Superior temporal gyrus (tissue), 1 donor: ENCODE measurements around the gene CENPU.
"Not testable (repeated sequence)": the region's sequence is repeated elsewhere in the genome, so short reads cannot be mapped to it uniquely, and the experiment has no call there.

Experiments used
- DNase-seq: peaks from one replicate; pipeline ENCODE4 v3.0.0-alpha.2; 2016; ENCODE audit errors: extremely low spot score

CENPU gene, protein sequence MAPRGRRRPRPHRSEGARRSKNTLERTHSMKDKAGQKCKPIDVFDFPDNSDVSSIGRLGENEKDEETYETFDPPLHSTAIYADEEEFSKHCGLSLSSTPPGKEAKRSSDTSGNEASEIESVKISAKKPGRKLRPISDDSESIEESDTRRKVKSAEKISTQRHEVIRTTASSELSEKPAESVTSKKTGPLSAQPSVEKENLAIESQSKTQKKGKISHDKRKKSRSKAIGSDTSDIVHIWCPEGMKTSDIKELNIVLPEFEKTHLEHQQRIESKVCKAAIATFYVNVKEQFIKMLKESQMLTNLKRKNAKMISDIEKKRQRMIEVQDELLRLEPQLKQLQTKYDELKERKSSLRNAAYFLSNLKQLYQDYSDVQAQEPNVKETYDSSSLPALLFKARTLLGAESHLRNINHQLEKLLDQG

DNA sequence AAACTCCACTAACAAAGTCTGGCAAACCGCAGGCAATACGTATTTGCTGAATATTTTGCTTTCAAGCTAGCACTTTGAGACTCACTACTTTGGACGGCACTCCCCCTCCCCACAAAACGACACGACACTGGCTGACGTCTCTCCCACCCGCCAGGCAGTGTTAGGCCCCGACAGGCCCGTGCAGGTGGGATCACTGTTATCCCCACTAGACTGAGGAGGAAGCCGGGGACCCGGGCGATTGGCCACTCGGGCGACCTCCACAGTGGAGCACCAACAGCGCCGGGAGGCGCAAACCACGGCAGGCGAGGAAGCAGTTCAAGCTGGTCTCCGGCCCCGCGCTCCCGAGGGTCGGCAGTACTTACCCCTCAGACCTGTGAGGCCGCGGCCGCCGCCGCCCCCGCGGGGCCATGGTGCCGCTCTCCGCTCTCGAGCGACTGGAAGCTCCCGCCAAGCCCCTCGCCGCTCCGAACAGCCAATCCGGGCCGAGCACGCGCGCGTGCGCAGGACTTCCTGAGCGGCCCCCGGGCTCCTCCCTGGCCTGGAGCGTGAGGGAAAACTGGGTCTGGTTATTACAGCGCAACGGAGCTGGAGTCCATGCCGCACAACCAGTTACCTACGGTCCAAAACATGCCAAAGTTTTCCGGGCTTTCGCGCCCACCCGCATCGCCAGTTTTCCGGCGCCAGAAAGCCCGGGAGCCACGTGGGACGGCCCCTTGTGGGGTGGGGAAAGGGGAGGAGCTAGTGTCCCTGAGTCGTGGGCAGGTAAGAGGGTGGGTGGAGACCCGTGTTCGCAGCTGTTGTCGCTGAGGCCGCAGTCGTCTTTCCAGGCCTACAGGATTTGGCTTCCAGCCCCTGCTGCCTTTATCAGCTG lies at the start of gene CENPU:
Gene CENPU, minus strand, starts transcription at position 443 of the 871 bp plus-strand sequence. Its CDS starts 34 bp downstream, at position 409.
- DNase-seq = peak; percentile 99

DNA sequence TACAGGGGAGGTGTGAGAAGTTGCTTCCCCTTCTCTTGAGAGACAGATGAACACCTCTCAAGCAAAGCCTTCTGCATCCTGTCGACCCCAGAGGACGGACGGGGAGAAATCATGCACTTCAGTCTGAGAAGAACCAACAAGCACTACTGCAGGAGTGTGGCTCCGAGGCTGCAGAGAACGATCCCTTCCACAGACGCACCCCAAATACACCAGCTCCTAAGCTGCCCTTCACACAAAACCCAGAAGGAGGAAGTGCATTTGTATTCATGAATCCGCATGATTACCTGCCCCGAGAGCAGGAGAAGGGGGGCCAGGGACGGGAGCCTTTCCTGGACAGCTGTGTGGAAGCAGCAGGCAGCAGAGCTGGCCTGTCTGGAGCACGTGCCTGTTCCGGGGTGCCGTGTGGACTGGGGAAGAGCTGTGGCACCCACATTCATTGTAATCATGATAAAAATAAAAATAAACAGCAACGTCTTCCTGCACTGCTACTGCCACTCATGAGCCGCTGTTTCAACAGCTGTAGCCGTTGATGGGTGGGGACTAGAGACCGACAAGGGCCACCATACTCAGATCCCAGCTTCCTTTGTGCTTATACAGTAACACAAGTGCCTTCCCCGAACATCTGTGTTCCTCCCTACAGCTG lies 49.0 kb upstream of the CENPU start:
- no peak for DNase-seq

DNA sequence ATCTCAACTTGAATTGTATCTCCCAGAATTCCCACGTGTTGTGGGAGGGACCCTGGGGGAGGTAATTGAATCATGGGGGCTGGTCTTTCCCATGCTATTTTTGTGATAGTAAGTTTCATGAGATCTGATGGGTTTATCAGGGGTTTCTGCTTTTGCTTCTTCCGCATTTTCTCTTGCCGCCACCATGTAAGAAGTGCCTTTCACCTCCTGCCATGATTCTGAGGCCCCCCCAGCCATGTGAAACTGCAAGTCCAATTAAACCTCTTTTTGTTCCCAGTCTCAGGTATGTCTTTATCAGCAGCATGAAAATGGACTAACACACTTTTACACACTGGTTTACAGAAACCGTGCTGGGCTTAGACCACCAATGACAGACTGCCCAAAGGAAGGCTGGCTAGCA lies 45.3 kb upstream of the CENPU start:
- DNase-seq = not testable (repeated sequence)

DNA sequence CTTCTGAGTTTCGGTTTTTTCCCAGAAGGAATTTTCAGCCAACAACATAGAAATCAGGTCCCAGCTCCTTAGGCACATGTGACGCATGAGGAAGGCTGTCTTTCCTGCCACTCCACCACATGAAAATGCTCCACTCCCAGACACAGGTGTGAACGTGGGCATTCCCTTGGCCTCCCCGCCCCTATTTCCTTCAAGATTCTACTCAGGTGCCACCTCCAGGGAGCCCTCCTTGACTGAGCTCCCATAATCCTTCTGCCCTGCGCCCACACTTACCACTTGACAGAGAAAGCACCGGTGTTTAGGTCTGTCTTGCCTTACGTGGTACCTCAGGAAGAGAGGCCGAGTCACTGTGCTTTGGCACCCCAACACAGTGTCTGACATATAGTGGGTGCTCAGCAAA lies 44.4 kb upstream of the CENPU start:
- DNase-seq = no peak

DNA sequence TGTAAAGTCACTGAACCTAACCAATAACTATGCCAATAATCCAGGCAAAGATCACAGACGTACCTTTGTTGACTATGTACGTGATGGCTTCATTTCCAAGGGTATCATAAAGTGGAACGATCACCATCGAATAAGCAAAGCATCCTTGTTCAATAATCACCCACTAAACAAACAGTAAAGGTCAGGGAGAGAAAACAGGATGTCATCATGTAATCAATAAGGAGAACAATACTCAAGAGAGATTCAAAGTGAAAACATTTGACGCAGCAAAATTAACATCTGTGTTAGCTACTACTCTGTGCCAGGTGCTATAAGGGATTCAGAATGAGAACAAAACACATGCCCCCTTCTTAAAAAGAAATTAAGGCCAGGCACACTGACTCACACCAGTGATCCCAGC lies 42.9 kb upstream of the CENPU start:
- no peak for DNase-seq

DNA sequence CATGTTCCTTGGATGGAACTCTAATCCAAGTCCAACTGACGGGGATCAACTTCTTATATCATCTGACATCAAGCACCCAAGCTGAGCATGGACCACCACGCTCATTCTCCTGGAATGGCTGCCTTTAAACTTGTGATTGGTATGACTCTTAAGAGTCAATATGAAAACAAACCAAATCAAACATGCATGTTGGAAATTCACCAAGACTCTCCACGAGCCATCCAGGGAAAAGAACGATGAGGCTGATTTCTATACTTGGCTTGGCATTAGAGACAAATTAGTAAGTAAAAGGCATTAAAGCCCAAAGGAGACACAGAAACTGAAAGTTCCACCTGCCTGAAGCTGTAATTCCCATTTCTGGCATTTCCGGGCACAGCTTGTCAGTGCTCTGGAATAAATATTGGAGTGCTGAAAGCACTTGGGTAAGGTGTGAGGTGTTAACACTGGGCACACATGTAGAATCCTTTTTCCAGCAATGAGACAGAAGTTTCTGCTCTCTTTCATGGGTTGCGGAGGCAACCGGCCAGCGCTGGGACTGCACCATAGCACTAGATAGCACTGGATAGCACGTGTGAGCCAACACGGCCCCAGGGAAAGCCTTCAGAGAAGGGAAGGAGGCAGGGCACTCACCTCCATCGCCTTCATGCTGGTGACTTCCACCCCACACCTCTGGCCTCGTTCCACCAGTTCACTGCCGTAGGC lies 42.1 kb upstream of the CENPU start:
- DNase-seq = no peak

DNA sequence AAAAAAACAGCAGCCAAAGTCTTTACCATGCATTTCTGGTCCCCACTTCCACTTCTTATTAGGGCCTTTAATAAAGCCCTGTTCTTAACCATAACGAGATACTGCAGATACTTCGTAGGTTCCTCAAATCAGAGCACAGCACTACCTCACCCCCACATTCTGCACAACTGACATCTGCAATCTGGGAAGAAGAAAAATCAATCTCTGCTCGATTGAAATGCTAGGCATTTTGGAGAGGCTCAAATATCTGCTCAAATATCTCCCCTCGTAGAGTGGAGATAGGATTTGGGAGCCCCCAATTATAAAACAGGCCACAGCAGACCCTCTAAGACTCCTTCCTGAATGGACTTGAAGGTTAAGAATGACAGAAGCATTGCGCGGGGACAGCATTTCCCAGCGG lies 40.3 kb upstream of the CENPU start:
- DNase-seq = no peak

DNA sequence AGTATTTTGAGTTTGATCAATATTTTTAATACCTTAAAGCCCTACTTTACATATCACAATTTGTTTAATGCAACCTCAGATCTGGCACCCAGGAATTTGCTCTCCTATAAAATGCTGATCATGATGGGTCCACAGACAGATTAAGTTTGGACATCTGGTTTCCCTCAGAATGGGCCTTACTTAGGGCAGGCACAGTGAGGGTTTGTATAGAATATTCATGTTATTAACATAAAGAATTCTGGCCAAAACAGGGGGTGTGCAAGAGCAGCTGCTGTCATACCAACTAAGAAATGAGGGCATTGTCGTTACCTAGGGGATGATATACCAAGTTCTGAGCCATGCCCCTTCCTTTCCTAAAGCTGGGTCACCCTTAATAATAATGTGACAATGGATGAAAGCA lies 37.5 kb upstream of the CENPU start:
- no peak for DNase-seq

DNA sequence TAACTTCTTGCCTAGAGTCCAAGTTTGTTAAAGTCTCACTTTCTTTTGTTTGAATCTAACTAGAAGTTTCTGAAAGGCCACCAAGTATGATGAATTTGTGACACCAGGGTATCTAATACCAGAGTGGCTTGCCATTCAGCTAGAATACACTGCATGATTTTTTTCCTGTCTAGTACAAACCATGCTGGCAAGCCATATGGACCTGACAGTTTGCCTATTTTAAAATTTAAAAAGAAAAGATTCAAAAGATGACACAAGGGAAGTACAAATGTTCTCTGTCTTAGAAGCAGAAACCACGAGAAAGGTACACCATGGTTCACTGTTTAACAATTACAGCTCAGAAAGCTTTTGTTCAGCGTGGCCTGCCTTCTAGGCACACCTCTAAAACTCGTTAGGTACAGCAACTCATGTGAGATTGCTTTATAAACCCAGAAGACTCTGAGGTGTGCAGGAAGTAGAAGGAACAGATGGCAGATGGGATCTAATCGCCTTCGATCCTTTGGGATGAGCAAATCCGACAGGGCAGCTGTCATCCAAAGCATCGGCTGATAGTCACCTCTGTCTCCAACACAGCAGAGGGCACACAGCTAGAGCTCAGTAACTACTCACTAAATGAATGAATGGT lies 35.4 kb upstream of the CENPU start:
- DNase-seq = no peak

DNA sequence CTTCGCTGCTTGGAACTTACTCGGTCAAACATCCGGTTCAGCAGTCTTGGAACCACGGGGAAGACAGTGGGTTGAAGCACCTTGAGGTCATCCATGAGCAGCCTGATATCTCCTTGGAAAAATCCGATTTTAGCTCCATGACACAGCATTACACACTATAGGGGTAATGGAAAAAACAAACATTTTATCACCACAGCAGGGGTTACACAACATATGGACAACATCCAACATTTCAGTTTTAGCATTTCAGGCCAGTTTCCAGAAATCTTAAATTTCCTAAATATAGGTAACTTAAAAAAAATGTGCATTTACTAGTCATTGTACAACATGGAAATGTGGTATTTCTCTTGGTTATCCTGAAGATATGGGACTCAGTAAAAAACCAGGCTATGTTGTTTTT lies 34.4 kb upstream of the CENPU start:
- no peak for DNase-seq

DNA sequence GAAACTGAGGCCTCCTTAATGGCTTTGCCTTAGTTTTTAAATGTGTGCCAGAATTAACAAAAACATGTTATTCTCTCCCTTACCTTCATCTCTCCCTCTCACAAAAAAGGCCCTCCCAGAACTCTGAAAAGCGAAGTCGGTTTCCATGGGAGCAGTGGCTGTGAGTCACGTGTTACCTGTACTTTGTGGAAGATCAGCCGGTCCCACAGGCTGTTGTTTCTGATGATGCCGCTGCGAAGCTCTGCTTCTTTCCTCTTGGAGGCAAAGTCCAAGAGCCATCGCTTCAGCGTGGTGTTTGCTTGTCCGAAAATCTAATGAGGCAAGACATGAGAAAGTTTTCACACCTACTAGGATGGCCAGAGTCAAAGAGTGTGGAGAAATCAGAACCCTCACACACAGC lies 32.5 kb upstream of the CENPU start:
- DNase-seq = no peak

DNA sequence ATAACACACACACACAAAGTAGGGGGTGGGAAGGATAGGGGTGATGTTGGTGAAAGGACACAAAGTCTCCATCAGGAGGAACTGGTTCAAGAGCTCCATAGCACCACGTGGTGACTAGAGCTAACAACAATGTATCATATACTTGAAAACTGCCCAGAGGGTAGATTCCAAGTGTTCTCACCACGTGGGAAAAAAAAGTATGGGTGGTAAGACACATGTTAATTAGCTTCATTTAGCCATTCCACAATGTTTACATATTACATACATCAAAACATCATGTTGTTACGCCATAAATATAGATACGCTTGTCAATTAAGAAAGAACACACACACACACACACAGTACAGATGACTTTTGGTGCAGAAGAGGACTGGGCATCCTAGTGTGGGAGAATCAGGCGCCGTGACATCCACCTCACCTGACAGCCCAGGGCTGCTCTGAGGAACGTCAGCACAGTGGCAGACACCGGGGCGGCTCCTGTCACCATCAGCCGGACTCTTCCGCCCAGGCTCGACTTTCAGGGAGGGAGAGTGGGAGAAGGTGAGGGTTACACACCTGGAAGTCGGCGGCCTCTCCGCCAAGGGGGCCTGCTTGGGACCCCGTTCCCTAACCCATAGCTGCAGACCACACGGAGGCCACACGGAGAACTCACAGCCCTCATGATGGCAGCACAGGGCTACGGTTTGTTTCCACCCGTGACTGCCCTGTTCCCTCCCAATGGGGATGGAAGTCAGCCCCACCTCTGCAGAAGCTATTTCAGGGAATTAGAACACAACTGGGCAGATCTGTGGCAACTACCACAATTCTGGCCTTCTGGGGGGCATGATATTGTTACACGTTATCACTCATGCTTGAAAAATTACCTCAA lies 31.8 kb upstream of the CENPU start:
- no peak for DNase-seq

DNA sequence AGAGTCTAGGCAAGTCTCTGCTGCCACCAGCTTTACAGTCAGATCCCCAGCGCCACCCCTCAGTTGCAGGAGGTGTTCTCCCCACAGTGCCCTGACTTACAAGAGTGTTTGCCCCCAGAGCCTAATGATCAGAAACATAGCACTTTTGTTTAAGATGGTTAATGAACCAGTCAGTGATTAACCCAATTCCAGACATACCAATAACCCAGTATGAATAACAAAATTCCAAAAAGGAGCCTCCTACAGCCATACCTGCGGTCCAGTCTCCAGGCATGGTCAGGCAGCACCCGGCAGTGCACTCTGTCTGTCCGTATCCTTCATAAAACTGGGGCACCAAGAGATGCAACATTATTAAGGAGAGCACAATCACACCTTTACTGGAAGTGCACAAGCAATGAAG lies 30.7 kb upstream of the CENPU start:
- DNase-seq = no peak

DNA sequence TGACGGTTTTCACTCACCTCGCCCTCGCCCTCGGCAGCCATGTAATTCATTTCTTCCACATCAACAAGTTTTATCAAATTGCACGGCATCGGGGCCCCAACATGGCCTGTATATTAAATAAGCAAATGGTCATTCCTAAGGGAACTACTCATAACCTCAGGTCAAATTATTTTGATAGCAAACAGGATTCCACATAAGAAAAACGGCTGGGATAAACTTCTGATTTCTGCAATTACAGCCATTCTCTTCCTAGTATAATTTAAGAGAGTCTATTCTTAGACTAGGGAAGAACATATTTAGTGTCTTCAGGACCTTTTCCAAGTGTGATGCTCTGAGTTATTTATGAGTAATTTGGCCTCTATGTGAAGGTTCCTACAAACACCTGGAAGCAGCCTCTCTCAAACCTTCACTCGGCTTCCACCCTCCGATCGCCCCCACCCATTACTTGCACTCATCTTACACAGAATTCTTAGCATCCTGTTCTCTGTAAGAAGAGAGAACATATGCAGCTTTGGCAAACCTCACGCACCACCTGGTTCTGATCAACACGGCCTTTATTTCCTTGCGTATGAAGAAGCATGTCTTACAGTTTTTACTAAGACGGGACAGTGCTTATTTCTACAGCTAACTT lies 29.4 kb upstream of the CENPU start:
- no peak for DNase-seq

DNA sequence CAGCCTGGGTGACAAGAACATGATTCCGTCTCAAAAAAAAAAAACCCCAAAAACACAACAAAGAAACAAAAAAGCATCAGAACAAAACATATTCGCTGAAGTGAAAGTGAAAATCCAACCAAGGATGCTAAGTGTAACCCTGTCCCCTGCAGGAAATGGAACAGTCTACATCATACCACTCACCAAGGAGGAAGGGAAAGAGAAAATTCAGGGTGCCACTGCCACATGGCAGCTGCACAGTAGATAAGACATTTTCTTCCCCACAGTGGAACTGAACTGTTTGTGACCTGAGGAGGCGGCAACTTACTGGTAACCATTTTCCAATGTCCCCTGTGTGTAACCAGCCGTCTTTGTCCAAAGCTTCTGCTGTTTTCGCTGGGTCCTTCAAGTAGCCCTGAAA lies 28.2 kb upstream of the CENPU start:
- DNase-seq = no peak

DNA sequence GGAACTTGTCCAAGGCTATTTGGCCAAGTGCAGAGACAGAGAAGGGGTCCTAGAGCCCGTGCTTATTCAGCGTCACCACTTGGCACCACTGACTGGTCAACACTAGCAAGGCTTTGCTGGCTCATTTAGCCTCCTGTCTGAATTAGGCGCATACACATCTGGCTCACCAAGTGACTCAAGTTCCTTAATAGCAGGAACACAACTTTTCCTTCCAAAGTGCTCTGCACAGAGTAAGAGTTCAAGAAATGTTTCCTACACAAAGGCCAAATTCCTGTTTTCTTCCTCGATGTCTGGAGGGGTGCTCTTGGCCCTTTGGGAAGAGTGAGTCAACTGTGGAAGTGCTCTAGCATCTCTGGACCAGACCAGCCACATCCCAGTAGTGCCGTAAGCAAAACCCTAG lies 26.8 kb upstream of the CENPU start:
- no peak for DNase-seq

DNA sequence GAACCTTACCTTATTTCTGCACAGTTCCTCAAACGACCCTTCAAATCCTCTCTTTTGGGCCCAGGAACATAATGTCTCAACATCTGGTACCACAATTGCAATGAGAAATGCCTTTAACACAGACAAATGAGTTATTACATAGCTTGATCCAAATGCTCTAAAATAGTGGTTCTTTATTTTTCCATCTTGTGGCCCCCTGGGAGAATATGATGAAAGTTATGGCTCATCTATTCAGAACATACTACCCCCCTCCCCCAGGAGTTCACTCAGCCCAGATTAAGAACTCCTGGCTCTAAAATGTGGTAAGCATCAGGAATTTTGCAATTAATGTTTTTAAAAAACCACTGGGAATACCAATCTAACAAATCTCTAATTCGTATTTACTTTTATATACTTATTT lies 23.9 kb upstream of the CENPU start:
- DNase-seq = no peak

DNA sequence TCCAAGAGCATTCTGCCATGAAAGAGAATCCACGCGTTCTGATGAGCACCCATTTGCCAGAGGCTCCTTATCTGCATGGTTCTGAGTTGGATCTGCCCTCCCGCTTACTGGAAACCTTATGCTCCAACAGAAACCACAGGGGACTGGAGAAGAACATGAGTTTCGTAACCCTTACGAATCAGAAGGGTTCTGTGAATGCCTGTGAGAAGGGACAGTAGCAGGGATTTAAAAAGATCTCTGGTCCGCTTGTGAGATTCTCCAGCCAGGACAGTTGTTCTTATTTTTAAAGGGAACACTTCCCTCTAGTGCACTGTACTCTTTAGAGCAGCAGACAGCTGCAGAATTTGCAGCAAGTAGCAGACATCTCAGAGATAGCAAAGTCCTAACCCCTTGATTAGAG lies 22.5 kb upstream of the CENPU start:
- no peak for DNase-seq

DNA sequence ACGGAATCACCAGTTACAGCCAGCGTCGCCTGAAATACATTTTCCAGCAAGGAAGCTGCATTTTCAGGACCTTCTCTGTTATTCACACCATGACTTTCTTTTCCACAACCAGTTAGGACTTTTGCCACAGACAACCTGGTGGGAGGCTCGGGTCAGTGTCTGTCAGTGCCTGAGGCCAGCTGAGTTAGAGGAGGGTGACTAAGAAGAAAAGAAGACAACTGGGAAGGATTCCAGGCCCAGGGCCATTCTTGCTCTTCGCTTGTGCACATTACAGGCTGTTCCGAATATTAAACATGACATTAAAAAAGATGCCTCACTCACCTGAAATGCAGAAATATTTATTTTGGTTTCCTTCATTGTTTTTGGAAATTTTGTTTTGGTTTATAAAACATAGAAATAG lies 21.4 kb upstream of the CENPU start:
- no peak for DNase-seq
